GM18505 (cell line): ENCODE results near the gene AZI2.

ENCODE experiments used
- ATAC-seq: cut with Tn5 transposase; IDR thresholded peaks from one replicate; pipeline ENCODE4 v1.9.1; 2021; ENCODE audit not compliant: unreplicated experiment
- POLR2A ChIP-seq: IDR thresholded peaks from 4 replicates; pipeline ENCODE4 v1.6.1; 2011; ENCODE audit warnings: borderline replicate concordance; ENCODE audit not compliant: insufficient read depth, insufficient read length; ENCODE audit errors: extremely low read depth

Gene AZI2, protein sequence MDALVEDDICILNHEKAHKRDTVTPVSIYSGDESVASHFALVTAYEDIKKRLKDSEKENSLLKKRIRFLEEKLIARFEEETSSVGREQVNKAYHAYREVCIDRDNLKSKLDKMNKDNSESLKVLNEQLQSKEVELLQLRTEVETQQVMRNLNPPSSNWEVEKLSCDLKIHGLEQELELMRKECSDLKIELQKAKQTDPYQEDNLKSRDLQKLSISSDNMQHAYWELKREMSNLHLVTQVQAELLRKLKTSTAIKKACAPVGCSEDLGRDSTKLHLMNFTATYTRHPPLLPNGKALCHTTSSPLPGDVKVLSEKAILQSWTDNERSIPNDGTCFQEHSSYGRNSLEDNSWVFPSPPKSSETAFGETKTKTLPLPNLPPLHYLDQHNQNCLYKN

GRCh38 chr3:28348629-28349468 is at the start of gene AZI2, which contains the start of gene ZCWPW2:
Gene AZI2 (minus strand): TSS chr3:28348824. CDS start chr3:28340617, 8,207 bp downstream.
Gene ZCWPW2 (plus strand): TSS chr3:28348721. CDS start chr3:28413069, 64,348 bp downstream.
- ATAC-seq: peak; percentile 94
- TF ChIP-seq POLR2A: peak; percentile 79

- ATAC-seq: no peak
- TF ChIP-seq POLR2A: no peak
These were observed 40.4 kb upstream of the AZI2 start for GRCh38 chr3:28388978-28389377.

DNA sequence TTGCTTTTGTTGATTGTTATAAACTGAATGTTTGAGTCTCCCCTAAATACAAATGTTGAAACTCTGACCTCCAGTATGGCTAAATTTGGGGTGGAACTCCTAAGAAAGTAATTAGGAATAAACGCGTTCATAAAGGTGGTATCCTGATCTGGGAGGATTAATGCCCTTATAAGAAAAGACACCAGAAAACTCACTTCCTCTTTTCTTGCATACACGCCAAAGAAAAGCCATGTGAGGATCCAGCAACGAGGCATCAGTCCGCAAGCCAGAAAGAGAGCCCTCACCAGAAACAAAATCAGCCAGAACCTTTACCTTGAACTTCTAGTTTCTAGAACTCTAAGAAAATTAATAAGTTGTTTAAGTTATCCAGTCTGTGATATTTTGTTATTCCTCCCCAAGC is 37.4 kb upstream of the AZI2 start:
- ATAC-seq: no peak
- TF ChIP-seq POLR2A: no peak

GRCh38 chr3:28376424-28376823 is 27.8 kb upstream of the AZI2 start:
- no peak for ATAC-seq
- TF ChIP-seq POLR2A: no peak

GRCh38 chr3:28349469-28350000 is 911 bp upstream of the AZI2 start:
- no peak for ATAC-seq
- TF ChIP-seq POLR2A: no peak

DNA sequence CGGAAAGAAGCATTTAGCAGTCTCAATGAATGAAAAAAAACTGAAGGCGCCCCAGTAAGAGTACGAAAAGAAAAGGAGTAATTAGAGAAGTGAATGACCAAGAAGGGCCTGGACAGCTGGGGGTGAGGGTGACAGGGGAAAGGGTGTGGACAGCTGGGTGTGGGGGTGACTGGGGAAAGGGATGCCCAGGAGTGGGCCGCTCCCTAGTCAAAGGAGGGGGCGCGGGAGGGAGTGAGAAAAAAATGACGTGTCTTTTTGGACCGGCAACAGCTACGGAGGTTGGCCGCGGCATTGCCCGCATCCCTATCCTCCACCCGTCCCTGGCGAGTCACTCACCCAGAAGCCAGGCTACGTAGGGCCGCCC is 377 bp downstream of the AZI2 start:
- TF ChIP-seq POLR2A: no peak
- ATAC-seq: no peak

DNA sequence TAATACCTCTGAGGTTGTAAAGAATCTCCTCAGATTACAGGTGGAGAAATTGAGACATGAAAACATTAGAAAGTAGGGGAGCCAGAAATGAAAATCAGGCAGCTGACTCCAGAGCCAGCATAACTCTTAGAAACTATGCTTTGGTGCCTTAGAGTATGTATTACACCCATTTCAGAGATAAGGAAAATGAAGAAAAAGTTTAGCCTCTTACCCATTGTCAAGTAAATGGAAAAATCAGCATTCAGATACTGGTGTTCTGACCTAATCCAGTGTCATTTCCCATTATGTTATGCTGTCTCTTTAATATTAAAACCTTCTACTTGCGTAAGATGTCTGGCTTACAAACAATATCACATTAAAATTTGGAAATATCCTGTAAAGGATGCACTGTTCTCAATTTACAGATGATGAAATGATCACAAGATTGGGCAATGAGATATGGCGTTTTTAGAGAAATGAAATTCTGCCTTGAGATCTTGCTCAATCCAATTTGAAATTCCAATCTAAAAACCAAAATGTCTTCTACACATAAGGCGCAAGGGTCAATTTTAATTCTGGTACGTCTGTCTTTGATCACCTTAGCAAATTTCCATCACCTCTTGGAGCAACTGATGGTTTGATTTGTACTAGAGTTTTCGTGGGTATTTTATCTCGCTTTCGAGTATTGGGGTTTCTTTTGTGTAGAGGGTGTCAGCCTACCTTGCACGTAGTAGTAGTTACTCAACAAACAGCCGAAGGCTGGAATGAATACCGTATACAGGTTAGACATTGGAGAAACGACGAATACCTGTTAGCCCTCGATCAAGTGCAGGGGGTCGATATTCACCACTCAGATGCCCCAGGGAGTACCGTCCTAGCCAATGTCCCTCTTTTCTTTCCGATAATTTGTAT is 1.0 kb downstream of the AZI2 start:
- no peak for TF ChIP-seq POLR2A
- ATAC-seq: no peak

GRCh38 chr3:28345690-28346089 is 2.9 kb downstream of the AZI2 start:
- TF ChIP-seq POLR2A: no peak
- ATAC-seq: no peak

- no peak for ATAC-seq
- no peak for TF ChIP-seq POLR2A
These were observed 5.5 kb downstream of the AZI2 start for GRCh38 chr3:28343144-28343543.

- no peak for TF ChIP-seq POLR2A
- no peak for ATAC-seq
These were observed 11.4 kb downstream of the AZI2 start for GRCh38 chr3:28337230-28337629.

- ATAC-seq: no peak
- TF ChIP-seq POLR2A: no peak
These were observed 13.4 kb downstream of the AZI2 start for GRCh38 chr3:28335246-28335645.

- no peak for TF ChIP-seq POLR2A
- ATAC-seq: no peak
These were observed 14.1 kb downstream of the AZI2 start for GRCh38 chr3:28334552-28334951.
